ENCODE measurements around the gene ZNF764.

ZNF764 gene

DNA sequence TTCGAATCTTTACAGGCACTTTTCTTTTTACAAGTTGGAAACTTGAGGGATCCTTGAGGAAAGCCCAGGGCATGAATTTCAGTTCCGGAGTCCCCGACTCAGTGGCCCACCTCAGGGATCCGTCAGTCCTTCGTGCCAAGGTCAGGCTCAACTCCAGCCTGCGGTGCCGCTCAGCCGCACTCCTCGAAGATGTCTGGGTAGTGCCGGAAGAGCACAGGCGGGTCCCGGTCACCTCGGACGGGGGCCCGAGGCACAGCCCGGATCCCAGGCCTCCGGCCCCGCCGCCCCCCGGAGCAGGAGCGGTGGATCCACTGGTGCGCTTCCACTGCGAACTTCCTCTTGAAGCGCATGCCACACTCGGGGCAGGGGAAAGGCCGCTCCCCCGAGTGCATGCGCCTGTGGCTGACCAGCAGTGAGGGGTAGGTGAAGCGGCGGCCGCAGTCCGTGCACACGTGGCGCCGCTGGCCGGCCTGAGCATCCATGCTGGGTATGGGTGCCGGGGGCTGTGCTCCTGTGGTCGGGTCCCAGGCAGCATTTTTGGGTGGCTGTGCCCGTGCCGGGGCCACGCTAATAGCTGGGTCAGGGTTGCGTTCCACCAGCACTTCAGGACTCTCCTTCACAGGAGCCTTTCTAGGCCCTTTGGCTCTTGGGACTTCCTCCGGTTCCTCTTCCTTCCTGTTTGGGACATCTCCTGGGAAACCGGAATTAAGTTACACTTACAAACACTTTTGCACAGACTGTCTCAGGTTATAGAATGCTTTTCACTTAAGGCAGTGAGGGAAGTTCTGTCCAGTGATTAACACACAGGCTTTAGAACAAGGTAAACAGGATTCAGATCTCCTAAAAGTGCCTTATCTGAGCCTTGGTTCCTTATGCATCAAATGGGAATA, 11.8 kb upstream of the ZNF764 start:
- DNase-seq: no peak

GRCh38 chr16:30569281-30569680, 11.1 kb upstream of the ZNF764 start:
- no peak for DNase-seq

DNA sequence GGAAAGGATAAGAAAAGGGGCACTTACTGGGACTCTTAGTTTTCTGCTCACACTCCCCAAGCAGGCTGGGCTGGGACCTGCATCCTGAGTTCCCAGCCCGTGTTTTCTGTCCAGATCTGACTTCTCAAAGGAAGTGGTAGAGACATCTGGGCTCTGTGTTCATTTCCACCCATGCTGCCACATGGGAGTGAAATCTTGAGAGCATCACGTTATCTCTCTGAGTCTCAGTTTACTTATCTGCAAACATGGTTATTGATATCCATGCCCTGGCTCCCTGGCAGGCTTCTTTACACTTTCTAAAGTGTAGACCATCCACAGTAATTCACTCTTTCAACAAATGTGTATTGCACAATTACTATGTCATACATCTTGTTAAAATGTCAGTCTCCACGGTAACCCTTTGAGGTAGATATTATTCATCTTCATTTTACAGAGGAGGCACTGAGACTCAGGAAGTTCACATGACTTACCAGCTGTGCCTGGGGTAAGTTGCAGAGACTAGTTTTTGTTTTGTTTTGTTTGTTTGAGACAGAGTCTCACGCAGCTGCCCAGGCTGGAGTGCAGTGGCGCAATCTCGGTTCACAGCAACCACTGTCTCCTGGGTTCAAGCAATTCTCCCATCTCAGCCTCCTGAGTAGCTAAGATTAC, 9.9 kb upstream of the ZNF764 start:
- no peak for DNase-seq

DNA sequence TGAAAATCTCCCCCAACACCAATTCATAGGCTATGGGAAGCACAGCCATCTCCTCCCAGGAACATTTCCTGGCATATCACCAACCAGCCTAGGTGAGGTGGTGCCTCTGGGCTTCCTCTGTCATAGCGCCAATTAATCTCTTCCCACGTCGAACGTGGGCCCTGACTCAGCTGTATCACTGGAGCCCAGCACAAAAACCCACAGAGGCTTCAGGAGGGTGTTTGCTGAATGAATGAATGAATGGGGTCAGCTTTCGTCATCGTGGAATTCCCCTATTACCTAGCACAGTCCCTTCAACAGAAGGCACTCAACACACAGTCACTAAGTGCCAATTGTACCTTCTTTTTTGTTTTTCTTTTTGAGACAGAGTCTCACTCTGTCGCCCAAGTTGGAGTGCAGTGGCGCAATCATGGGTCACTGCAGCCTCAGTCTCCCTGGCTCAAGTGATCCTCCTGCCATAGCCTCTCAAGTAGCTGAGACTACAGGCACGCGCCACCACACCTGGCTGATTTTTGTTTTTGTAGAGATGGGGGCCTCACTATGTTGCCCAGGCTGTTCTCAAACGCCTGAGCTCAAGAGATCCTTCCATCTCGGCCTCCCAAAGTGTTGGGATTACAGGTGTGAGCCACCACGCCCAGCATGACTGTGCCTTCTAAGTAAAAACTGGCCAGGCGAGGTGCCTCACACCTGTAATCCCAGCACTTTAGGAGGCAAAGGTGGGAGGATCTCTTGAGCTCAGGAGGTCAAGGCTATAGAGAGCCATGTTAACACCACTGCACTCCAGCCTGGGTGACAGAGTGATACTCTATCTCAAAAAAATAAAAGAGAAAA, 9.2 kb upstream of the ZNF764 start:
- DNase-seq: no peak

DNA sequence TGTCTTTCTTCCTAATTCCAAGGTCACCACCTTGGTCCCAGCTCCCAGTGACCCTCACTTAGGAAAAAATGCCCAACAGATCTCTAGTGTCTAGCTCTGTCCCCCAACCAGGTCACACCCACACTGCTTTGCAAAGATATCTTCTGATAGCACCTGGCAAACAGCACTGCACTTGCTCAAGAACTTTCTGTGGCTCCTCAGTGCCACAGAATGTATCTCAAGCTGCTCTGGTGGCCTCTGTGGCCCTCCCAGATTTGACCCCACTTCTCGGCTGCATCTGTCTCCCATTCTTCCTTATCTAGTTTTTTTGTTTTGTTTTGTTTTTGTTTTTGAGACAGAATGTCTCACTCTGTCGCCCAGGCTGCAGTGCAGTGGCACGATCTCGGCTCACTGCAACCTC, 8.4 kb upstream of the ZNF764 start:
- no peak for DNase-seq

- no peak for DNase-seq
Observed at GRCh38 chr16:30565984-30566383, 7.8 kb upstream of the ZNF764 start.

- DNase-seq: no peak
Observed at GRCh38 chr16:30565526-30565925, 7.4 kb upstream of the ZNF764 start.

DNA sequence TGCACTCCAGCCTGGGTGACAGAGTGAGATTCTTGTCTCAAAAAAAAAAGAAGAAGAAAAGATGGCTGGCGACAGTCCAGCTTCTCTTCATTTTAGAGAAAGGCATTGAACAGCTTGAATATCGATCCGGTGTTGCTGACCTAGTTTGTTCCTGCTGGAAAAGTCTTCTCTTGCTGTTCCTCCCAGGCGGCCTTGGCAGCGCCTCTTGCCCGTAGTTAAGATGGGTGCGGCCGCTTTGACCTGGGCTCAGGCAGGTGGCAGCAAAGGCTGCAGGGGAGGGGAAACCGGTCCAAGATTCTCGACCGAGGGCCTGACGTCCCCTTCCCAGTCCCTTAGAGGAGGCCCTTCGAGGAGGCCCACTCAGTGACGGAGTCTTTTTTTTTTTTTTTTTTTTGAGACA, 3.8 kb upstream of the ZNF764 start:
- no peak for DNase-seq

DNA sequence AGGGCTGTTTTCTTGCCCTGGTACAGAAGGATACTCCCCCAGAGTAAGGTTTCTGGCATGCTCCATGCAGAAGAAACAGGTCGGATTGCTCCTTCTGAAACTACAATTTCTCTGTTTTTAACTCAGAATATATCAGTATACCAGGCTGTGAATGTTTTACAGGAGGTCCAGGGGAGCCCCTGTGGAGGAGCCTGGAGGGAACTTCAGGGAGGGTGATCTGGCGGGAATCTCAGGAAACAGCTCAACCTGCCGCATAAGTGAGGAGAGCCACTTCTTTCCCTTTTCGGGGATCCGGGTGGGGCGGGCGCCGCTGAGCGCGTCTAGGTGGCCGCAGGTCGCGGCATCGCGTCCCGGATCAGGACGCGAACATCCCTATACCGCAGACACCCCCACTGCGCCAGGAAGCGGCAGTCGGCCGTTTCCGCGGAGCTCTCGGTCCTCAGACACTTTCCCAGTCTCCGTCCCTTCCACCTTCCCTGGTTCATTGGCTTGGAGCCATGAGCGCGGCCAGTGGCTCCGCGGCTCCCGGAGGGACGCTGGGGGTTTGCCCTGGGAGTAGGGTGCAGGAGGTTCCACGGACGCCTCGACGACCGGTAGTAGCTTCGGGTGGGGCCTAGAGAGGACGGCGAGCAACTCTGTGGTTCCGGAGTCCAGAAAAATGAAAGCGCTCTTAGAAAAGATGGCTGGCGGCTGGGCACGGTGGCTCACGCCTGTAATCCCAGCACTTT, 3.1 kb upstream of the ZNF764 start:
- no peak for DNase-seq

- DNase-seq: no peak
Observed at GRCh38 chr16:30559690-30560089, 1.5 kb upstream of the ZNF764 start.

DNA sequence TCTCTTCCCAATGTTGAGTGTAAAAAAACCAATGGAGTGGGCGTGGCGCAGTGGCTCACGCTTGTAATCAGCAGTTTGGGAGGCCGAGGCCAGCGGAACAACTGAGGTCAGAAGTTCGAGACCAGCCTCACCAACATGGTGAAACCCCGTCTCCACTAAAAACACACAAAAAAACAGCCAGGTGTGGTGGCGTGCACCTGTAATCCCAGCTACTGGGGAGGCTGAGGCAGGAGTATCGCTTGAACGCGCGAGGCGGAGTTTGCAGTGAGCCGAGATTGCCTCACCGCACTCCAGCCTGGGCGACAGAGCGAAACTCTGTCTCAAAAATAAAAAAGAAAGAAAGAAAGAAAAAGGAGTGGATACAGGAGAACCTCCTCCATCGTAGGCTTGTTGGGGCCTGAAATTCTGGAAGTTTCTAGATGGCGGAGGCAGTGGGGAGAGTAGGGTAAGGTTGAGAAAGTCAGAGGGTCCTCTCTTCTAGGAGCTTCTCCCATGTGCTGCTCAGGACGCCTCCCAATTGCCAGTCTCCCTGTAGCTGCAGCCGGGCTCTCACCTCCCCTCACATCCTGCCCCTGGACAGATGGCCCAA, 709 bp upstream of the ZNF764 start:
- DNase-seq: no peak

- no peak for DNase-seq
Observed at GRCh38 chr16:30557707-30557956, 542 bp downstream of the ZNF764 start.

DNA sequence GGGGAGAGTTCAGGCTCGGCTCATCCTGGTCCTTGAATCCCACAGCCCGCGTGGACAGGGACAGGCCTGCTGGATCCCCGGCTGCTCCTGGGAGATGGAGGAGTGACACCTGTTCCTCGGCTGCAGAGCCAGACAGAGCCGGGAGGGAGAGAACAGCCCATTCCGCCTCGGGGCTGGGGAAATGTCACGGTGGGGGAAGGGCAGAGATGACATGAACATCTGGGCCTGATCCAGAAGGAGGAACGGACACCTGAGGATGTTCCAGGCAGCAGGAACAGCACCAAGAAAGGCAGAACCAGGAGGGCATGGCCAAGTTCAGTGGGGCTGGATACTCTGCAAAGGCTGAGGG, 2.1 kb downstream of the ZNF764 start:
- DNase-seq: no peak

DNA sequence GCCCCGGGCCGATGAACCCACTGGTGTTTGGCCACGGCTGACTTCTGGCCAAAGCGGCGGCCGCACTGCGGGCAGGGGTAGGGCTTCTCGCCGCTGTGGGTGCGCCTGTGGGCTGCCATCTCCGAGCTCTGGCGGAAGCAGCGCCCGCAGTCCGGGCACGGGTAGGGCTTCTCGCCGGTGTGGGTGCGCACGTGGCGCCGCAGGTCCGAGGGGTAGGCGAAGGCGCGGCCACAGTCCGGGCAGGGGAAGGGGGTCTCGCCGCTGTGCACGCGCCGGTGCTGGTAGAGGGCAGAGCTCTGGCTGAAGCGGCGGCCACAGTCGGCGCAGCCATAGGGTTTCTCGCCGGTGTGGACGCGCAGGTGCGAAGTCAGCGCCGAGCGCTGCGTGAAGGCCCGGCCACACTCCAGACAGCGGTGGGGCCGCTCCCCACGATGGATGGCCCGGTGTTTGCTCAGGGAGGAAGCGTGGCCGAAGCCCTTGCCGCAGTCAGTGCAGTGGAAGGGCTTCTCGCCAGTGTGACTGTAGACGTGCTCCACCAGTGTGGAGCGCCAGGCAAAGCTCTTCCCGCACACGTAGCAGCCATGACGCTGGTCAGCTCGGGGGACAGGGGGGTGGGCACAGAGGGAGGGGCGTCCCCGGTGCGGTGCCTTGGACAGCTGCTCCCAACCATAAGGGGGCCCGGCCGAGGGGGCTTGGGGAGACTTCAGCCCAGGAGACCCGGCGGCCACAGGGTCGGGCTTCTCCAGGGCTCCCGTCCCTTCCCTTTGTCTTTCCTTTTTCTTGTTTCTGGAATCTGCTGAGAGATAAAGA, 2.7 kb downstream of the ZNF764 start:
- no peak for DNase-seq

DNA sequence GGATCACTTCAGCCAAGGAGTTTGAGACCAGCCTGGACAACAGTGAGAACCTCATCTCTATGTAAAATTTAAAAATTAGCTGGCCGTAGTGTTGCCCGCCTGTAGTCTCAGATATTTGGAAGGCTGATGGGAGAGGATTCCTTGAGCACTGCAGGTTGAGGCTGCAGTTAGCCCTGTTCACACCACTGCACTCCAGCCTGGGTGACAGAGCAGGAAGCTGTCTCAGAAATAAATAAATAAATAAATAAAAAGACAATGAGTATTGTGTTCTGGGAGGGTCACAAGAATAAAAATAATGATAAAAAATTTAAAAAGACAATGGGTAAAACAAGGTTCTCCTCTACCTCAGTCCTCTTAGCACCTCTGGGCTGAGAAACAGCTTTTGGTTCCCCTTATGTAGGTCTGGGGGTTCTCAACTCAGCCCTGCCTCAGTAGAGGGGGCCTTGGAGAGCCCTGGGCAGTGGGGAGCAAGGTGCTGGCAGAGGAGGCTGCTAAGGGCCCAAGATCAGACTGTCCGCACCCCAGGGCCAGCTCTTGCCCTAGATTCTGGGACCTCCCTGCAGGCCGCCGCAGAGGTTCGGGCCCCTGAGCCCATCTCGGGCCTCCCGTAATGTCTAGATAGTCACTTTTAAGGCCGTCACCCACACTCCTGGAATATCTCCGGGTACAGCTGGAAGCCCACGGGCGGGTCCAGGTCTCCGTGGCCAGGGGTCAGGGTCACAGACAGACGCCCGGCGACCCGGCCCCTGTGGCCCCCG, 3.4 kb downstream of the ZNF764 start:
- DNase-seq: no peak

DNA sequence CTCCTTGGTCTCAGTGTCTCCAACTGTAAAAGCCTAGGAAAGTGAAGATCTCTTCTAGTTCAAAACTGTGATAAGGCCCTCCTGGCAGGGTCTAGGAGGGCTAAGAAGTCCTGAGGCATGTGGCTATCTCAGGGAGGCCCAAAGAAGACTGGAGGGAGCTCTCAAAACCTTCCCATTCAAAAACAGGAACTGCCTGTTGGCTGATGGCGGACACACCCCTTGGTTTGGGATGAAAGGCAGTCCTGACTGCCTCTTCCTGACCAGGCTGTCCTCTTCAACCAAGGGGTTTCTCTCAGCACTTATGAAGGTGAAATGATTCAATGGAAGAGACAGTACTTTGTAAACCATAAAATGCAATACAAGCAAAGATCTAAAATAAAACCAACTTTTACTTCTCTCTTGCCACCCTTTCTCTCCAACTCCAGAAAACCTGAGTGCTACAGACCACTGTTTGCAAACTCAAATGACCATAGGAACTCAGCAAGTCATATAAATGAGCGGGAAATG, 4.7 kb downstream of the ZNF764 start:
- DNase-seq: no peak

- no peak for DNase-seq
Observed at GRCh38 chr16:30552956-30553355, 5.2 kb downstream of the ZNF764 start.

DNA sequence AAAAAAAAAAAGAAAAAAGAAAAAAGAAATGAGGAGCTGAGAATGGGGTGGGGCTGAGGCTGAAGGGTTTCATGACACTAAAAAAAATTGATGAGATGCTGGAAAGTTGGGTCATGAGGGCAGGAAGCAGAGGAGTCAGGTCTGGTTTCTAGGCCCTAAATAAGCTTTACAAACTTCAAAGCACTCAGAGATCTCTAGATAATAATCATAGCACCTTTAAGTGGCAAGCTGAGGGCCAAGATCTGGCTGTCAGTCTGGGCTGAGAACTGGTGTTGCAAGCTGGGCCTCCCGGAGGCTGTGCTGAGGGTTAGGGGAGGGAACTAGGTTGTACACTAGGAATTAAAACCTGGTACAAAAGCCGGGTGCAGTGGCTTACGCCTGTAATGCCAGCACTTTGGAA, 6.4 kb downstream of the ZNF764 start:
- no peak for DNase-seq

DNA sequence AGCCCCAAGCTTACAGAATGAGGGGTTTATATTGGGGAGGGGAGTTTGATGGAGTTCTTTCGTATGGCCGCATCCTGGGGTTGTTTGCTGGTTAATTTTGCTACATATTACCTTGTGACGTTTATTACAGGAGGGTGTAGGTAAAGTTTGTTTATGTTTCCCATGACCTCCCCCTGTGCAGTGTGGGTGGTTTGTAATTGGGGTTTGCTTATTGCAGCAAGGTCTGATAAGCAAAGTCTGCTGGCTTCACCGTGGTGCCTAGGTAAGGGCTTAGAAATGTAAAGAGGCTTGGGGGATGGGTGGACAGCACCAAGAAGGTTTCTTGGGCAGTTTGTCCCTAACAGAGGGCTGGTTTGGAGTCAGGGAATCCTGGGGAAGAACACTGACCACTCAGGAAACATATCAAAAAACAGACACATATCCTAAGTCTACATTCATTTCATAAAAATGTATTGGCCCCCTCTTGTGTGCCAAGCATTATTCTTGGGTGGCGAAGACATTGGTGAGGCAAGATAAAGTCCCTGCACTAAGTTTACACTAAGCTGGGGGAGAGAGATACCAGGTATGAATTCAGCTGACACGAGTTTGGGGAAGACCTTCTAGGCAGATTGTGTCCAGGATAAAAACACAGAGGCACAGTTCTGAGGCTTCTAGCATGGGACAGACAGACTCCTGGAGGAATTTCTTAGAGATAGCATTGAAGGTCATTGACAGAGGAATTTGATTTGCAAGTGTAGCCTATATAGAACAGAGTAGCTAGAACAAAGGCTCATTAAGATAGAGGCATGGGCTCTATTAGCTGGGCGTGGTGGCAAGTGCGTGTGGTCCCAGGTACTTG, 9.5 kb downstream of the ZNF764 start:
- DNase-seq: no peak

- DNase-seq: no peak
Observed at GRCh38 chr16:30546115-30546514, 12.1 kb downstream of the ZNF764 start.

Measured in NCI-H2081 treated with DMSO at 0.1 percent for 48 hours (cell line).